Dermis lymphatic vessel endothelial cell (primary cell): ENCODE results near the gene RNF169. TPM values are rescaled to one million over a fixed set of nuclear protein-coding genes. Genes with fewer than 3 reads are reported as not detected.

Experiments
- total RNA-seq: library from RNA; depleted of rRNA; stranded (reverse); fragments of >200 nt; gene quantifications from 2 replicates; pipeline ENCODE4 v1.2.1, GENCODE V29; 2014

Gene RNF169, protein sequence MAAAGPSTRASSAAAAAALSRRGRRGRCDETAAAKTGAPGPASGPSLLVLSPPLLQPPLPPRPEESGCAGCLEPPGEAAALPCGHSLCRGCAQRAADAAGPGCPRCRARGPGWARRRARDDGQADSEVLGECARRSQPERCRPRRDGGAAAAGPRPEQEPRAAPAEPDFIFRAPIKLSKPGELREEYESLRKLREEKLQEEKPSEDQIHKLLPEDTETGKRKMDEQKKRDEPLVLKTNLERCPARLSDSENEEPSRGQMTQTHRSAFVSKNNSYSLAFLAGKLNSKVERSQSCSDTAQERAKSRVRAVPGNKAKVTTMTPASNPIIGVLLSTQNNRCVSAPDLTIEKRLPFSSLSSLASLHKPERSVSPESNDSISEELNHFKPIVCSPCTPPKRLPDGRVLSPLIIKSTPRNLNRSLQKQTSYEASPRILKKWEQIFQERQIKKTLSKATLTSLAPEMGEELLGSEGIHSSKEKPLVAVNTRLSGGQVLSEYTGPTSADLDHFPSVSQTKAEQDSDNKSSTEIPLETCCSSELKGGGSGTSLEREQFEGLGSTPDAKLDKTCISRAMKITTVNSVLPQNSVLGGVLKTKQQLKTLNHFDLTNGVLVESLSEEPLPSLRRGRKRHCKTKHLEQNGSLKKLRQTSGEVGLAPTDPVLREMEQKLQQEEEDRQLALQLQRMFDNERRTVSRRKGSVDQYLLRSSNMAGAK
- total RNA-seq, result 13.4 and 16.4 TPM in 2 replicates

DNA sequence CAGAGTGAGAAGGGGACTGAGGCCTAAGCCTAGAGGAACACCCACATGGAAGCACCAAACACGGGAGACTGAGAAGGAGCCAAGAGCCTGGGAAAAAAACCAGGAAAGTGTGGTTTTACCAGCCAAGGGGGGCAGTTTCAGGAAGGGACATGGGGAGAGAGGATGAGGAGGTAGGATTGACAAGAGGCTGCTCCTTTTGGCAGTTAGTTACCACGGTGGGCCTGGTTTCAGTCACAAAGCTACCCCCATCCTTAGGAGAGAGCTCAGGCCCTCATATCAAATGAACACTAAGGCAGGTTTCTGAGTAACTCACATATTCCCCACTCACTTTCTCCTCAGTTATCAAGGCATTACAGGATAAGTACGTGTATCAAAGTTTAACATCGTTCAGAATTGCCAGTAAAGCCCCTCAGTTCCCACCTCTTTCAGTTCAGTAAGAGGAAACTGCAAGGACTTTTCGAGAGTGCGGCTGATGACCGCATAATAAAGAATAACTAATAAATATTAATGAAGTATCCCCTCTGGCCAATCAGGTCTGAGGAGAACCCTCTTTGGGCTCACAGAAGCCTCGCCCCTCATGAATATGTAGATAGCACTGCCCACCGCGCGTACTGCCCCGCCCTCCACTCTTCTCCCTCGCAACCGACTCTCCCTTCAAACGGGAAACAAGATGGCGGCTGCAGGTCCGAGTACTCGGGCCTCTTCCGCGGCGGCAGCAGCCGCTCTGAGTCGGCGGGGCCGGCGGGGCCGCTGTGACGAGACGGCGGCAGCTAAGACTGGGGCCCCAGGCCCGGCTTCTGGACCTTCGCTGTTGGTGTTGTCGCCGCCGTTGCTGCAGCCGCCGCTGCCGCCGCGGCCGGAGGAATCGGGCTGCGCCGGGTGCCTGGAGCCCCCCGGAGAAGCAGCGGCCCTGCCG, at the start of gene RNF169:
Gene RNF169 (plus strand): TSS at position 639 of the 916 bp plus-strand sequence. CDS start 32 bp downstream, at position 671.

DNA sequence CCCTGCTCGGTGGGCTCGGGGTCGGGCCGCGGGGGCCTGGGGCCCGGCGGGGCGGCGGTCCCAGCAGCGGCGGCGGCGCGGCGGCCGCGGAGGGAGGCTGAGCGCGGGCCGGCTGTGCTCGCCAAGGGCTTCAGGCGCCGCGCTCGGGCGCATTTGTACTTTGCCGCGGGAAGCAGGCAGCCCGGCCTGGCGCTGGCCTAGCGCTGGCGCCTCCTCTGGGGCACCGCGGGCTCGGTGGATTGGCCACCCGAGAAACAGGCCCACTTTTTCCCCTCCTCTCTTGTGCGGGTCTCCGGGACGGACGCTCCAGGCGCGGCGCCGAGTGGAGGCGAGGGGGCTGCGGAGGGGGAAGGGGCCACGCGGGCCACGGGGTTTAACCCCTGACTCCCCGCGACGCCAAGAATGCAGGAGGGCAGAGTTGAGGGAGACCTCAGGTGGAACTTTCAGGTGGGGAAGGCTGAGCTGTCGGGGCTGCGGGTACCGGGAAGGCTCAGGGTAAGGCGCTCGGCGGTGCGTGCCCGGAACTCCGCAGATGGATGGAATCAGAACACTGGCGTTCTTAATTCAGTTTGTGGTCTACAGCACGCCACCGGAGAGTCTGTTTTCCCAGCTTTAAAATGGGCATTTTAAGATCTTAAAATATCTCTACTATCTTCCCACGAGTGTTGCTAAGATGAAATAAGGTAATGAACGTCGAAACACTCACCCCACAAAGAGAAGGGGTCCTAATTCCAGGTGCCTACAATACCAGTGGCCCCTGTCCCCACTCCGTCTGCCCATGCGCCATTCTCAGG, 17.2 kb upstream of the RNF169 start, which contains the start of gene CHRDL2:
Gene CHRDL2 (minus strand): TSS at position 126 of the 794 bp plus-strand sequence. CDS start 538 bp downstream, outside the sequence.

Other genes with a start within 250 kb of the RNF169 start
- 9.8 and 9.9 TPM in 2 replicates for gene POLD3, start 156.3 kb upstream of the RNF169 start, total RNA-seq
- 0.77 and 1.7 TPM in 2 replicates for gene CHRDL2, start 17.4 kb upstream of the RNF169 start, total RNA-seq
- gene XRRA1, start 200.2 kb downstream of the RNF169 start, total RNA-seq, result 2.7 and 4.0 TPM in 2 replicates
- 22.2 and 25.8 TPM in 2 replicates for gene SPCS2, start 200.4 kb downstream of the RNF169 start, total RNA-seq
- gene NEU3, start 240.1 kb downstream of the RNF169 start, total RNA-seq, result 5.4 and 9.9 TPM in 2 replicates